ENCODE data around the gene ZNF830. TPM values are rescaled to one million over a fixed set of nuclear protein-coding genes. Genes with fewer than 3 reads are reported as not detected.

ZNF830 gene
- total and polyA plus RNA-seq, 2 of the 13 experiments (the other 11 are each of a cell fraction or from before 2014, with no cell fraction given): 6.1 to 19.0 TPM

- TF ChIP-seq PRDM15 (CRISPR knock-in tag; IDR thresholded peaks at IDR 0.05) (no peak), HES4 (CRISPR knock-in tag; IDR thresholded peaks at IDR 0.05; ENCODE audit: borderline replicate concordance) (no peak), DNMT1 (CRISPR knock-in tag; IDR thresholded peaks at IDR 0.05) (no peak), WIZ (CRISPR knock-in tag; IDR thresholded peaks at IDR 0.05) (no peak), MZF1 (CRISPR knock-in tag; IDR thresholded peaks at IDR 0.05; ENCODE audit: borderline replicate concordance) (no peak), FOXP1 (IDR thresholded peaks at IDR 0.05) (no peak), FOXP1 (CRISPR knock-in tag; IDR thresholded peaks at IDR 0.05) (no peak; the same call in 1 of the 2 replicates), ZNF839 (CRISPR knock-in tag; IDR thresholded peaks at IDR 0.05; ENCODE audit: borderline replicate concordance) (no peak), ZNF780A (CRISPR knock-in tag; IDR thresholded peaks at IDR 0.05) (no peak), ZMYM2 (CRISPR knock-in tag; IDR thresholded peaks at IDR 0.05) (no peak), SNAPC4 (CRISPR knock-in tag; IDR thresholded peaks at IDR 0.05) (no peak), MTF1 (CRISPR knock-in tag; IDR thresholded peaks at IDR 0.05) (no peak), ZNF556 (CRISPR knock-in tag; IDR thresholded peaks at IDR 0.05; ENCODE audit: borderline replicate concordance) (no peak), ZFYVE20 (CRISPR knock-in tag; IDR thresholded peaks at IDR 0.05; ENCODE audit: borderline replicate concordance, low read depth) (no peak), ZNF737 (CRISPR knock-in tag; IDR thresholded peaks at IDR 0.05; ENCODE audit: borderline replicate concordance) (no peak), PLRG1 (conservative IDR thresholded peaks at IDR 0.05) (no peak)
- TF ChIP-seq, protein P1, sequence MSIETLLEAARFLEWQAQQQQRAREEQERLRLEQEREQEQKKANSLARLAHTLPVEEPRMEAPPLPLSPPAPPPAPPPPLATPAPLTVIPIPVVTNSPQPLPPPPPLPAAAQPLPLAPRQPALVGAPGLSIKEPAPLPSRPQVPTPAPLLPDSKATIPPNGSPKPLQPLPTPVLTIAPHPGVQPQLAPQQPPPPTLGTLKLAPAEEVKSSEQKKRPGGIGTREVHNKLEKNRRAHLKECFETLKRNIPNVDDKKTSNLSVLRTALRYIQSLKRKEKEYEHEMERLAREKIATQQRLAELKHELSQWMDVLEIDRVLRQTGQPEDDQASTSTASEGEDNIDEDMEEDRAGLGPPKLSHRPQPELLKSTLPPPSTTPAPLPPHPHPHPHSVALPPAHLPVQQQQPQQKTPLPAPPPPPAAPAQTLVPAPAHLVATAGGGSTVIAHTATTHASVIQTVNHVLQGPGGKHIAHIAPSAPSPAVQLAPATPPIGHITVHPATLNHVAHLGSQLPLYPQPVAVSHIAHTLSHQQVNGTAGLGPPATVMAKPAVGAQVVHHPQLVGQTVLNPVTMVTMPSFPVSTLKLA (IDR thresholded peaks at IDR 0.05): peak; percentile 89
- TF ChIP-seq, protein P2, sequence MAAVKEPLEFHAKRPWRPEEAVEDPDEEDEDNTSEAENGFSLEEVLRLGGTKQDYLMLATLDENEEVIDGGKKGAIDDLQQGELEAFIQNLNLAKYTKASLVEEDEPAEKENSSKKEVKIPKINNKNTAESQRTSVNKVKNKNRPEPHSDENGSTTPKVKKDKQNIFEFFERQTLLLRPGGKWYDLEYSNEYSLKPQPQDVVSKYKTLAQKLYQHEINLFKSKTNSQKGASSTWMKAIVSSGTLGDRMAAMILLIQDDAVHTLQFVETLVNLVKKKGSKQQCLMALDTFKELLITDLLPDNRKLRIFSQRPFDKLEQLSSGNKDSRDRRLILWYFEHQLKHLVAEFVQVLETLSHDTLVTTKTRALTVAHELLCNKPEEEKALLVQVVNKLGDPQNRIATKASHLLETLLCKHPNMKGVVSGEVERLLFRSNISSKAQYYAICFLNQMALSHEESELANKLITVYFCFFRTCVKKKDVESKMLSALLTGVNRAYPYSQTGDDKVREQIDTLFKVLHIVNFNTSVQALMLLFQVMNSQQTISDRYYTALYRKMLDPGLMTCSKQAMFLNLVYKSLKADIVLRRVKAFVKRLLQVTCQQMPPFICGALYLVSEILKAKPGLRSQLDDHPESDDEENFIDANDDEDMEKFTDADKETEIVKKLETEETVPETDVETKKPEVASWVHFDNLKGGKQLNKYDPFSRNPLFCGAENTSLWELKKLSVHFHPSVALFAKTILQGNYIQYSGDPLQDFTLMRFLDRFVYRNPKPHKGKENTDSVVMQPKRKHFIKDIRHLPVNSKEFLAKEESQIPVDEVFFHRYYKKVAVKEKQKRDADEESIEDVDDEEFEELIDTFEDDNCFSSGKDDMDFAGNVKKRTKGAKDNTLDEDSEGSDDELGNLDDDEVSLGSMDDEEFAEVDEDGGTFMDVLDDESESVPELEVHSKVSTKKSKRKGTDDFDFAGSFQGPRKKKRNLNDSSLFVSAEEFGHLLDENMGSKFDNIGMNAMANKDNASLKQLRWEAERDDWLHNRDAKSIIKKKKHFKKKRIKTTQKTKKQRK (IDR thresholded peaks at IDR 0.05; ENCODE audit: low read length): no peak
Measured at GRCh38 chr17:34980353-34980680, 19.0 kb downstream of the ZNF830 start, which contains the start of gene LIG3 (continued).
